Natural killer cell (primary cell): ENCODE data around the gene IGSF1. TPM values are rescaled to one million over a fixed set of nuclear protein-coding genes. Genes with fewer than 3 reads are reported as not detected.

Source experiments
- ATAC-seq, 3 donors: fragments of 150-1000 bp in 2 of 3; fragments of 200-7000 bp in 1 of 3; cut with Tn5 transposase; 1 replicate in 1 of 3; 2 replicates in 2 of 3; pipeline ENCODE4 v1.10.0; 2021; ENCODE audit warnings: mild to moderate bottlenecking in 2 of 3, moderate library complexity in 2 of 3
- DNase-seq, 2 donors: peaks; one replicate each; pipeline versions ENCODE4 v3.0.0 to v3.0.0-alpha.2; 2013 to 2021; ENCODE audit warnings: mixed read lengths in 1 of 2
- H3K27ac ChIP-seq: one replicate; pipeline ENCODE4 v1.5.1; 2013; ENCODE audit warnings: mild to moderate bottlenecking, low read length
- H3K27me3 ChIP-seq: one replicate; pipeline ENCODE4 v1.6.1; 2013; ENCODE audit warnings: low read length; ENCODE audit not compliant: control insufficient read depth, insufficient read depth
- H3K36me3 ChIP-seq: one replicate; pipeline ENCODE4 v1.6.1; 2013; ENCODE audit warnings: low read length; ENCODE audit not compliant: control insufficient read depth, insufficient read depth
- H3K4me1 ChIP-seq: one replicate; pipeline ENCODE4 v1.6.1; 2013; ENCODE audit warnings: low read length; ENCODE audit not compliant: control insufficient read depth, insufficient read depth
- H3K4me3 ChIP-seq: one replicate; pipeline ENCODE4 v1.5.1; 2013; ENCODE audit warnings: low read length
- H3K9me3 ChIP-seq: one replicate; pipeline ENCODE4 v1.6.1; 2013; ENCODE audit warnings: low read length; ENCODE audit not compliant: control insufficient read depth, insufficient read depth
- H3K27ac Mint-ChIP-seq, 2 donors: one replicate each; pipeline ENCODE4 v1.8.0; 2022; ENCODE audit warnings: mild to moderate bottlenecking in 2 of 2, mixed read lengths in 2 of 2, moderate library complexity in 1 of 2
- H3K27me3 Mint-ChIP-seq, 2 donors: one replicate each; pipeline ENCODE4 v1.8.0; 2022; ENCODE audit warnings: low read depth in 2 of 2, mixed read lengths in 2 of 2
- H3K36me3 Mint-ChIP-seq: one replicate; pipeline ENCODE4 v1.8.0; 2022; ENCODE audit warnings: mixed read lengths
- H3K4me1 Mint-ChIP-seq, 2 donors: one replicate each; pipeline ENCODE4 v1.8.0; 2022; ENCODE audit warnings: mixed read lengths in 2 of 2
- H3K4me3 Mint-ChIP-seq: one replicate; pipeline ENCODE4 v1.8.0; 2022; ENCODE audit warnings: mild to moderate bottlenecking, moderate library complexity, mixed read lengths
- H3K9me3 Mint-ChIP-seq, 2 donors: one replicate each; pipeline ENCODE4 v1.8.0; 2022; ENCODE audit warnings: mixed read lengths in 2 of 2
- CTCF ChIP-seq: fragments of 200-600 bp; IDR thresholded peaks from one replicate; pipeline ENCODE4 v1.8.0; 2022; ENCODE audit warnings: antibody characterized with exemption
- WGBS: methylation state at CpG from one replicate; pipeline ENCODE4 v1.1.7; 2013; ENCODE audit warnings: missing lambda C conversion rate; ENCODE audit not compliant: insufficient coverage; 5-methylcytosine and 5-hydroxymethylcytosine counted together
- intact Hi-C: fragments of 100-400 bp; cut with micrococcal nuclease; formaldehyde crosslinking; loops from one replicate; pipeline ENCODE4 v1.14.2; 2022
- total RNA-seq, 4 donors: library from RNA; stranded (reverse); fragments of 120-200 nt in 1 of 4; gene quantifications; one replicate each; pipeline versions ENCODE4 v1.2.3 to v1.2.4, GENCODE V29; 2013 to 2022

The IGSF1 gene
- total RNA-seq, 3 donors from 2014 or later (not counting 1 experiment from before 2014, with no cell fraction given), result not detected

GRCh38 chrX:131277543-131278136 is 11.5 kb downstream of the IGSF1 start:
- intact Hi-C loops, result no loop called here
- H3K27ac ChIP-seq, result no peak overlapping the region
- no peak overlapping the region for H3K4me3 Mint-ChIP-seq
- no peaks in the 10 kb centered on the region for H3K4me1 ChIP-seq
- ATAC-seq (no peak), DNase-seq (no peak)
- H3K9me3 Mint-ChIP-seq, result no peaks in the 10 kb centered on the region
- H3K9me3 ChIP-seq, result no peaks in the 10 kb centered on the region
- H3K4me1 Mint-ChIP-seq, result no peaks in the 10 kb centered on the region
- WGBS, result 59% methylated on average over 10 of the region's 11 CpGs
- no peak overlapping the region for H3K27ac Mint-ChIP-seq
- H3K4me3 ChIP-seq, result no peak overlapping the region
- no peaks in the 10 kb centered on the region for H3K36me3 ChIP-seq
- H3K27me3 Mint-ChIP-seq, result peaks cover 8 to 15% of the 10 kb centered on the region in 2 donors
- no peak for TF ChIP-seq CTCF
- no peaks in the 10 kb centered on the region for H3K27me3 ChIP-seq
- no peaks in the 10 kb centered on the region for H3K36me3 Mint-ChIP-seq

GRCh38 chrX:131273011-131273410 is 16.1 kb downstream of the IGSF1 start:
- no peak overlapping the region for H3K4me3 ChIP-seq
- intact Hi-C loops, result no loop called here
- Mint-ChIP-seq H3K9me3 (no peaks in the 10 kb centered on the region), H3K27me3 (peaks cover 8 to 15% of the 10 kb centered on the region in 2 donors), H3K4me1 (no peaks in the 10 kb centered on the region), H3K4me3 (no peak overlapping the region), H3K36me3 (no peaks in the 10 kb centered on the region), H3K27ac (no peak overlapping the region)
- ATAC-seq, result no peak
- no peaks in the 10 kb centered on the region for H3K4me1 ChIP-seq
- no peaks in the 10 kb centered on the region for H3K27me3 ChIP-seq
- 100% methylated on average over 2 of the region's 5 CpGs for WGBS
- no peaks in the 10 kb centered on the region for H3K9me3 ChIP-seq
- no peak overlapping the region for H3K27ac ChIP-seq
- DNase-seq, result no peak
- H3K36me3 ChIP-seq, result no peaks in the 10 kb centered on the region
- no peak for TF ChIP-seq CTCF

- peaks cover 6 to 13% of the 10 kb centered on the region in 2 donors for H3K27me3 Mint-ChIP-seq
- H3K36me3 Mint-ChIP-seq, result no peaks in the 10 kb centered on the region
- TF ChIP-seq CTCF, result no peak
- H3K4me1 ChIP-seq, result no peaks in the 10 kb centered on the region
- no peak overlapping the region for H3K27ac Mint-ChIP-seq
- no peak overlapping the region for H3K4me3 Mint-ChIP-seq
- H3K4me3 ChIP-seq, result no peak overlapping the region
- DNase-seq, result no peak
- H3K27ac ChIP-seq, result no peak overlapping the region
- no peaks in the 10 kb centered on the region for H3K27me3 ChIP-seq
- no peaks in the 10 kb centered on the region for H3K9me3 Mint-ChIP-seq
- no peaks in the 10 kb centered on the region for H3K36me3 ChIP-seq
- 40% methylated on average over 2 of the region's 3 CpGs for WGBS
- no peaks in the 10 kb centered on the region for H3K4me1 Mint-ChIP-seq
- H3K9me3 ChIP-seq, result no peaks in the 10 kb centered on the region
- intact Hi-C loops, result no loop called here
- ATAC-seq, result no peak
Observed at GRCh38 chrX:131271826-131272225, 17.3 kb downstream of the IGSF1 start.

GRCh38 chrX:131271274-131271673 is 17.8 kb downstream of the IGSF1 start:
- Mint-ChIP-seq H3K36me3 (no peaks in the 10 kb centered on the region), H3K27ac (no peak overlapping the region), H3K4me3 (no peak overlapping the region), H3K4me1 (no peaks in the 10 kb centered on the region), H3K9me3 (no peaks in the 10 kb centered on the region), H3K27me3 (peaks cover 2 to 15% of the 10 kb centered on the region in 2 donors)
- Histone ChIP-seq H3K9me3 (no peaks in the 10 kb centered on the region), H3K36me3 (no peaks in the 10 kb centered on the region), H3K4me3 (no peak overlapping the region), H3K4me1 (no peaks in the 10 kb centered on the region), H3K27ac (no peak overlapping the region), H3K27me3 (no peaks in the 10 kb centered on the region)
- 71% methylated on average over 1 of the region's 3 CpGs for WGBS
- DNase-seq, result no peak
- TF ChIP-seq CTCF, result no peak
- intact Hi-C loops, result no loop called here
- ATAC-seq, result no peak
